NOMO-1 treated with dmso at 0.1 percent for 144 hours (cell line): Measurements from ENCODE around the gene TTF2.
"Not testable (repeated sequence)": the region's sequence is repeated elsewhere in the genome, so short reads cannot be mapped to it uniquely, and the experiment has no call there.

Experiments used
- DNase-seq: peaks from one replicate; lab custom pipeline; 2025; ENCODE audit not compliant: unreplicated experiment; lab: John Stamatoyannopoulos, UW

Gene TTF2

GRCh38 chr1:117092594-117092993 is 32.5 kb downstream of the TTF2 start:
- DNase-seq, result no peak

DNA sequence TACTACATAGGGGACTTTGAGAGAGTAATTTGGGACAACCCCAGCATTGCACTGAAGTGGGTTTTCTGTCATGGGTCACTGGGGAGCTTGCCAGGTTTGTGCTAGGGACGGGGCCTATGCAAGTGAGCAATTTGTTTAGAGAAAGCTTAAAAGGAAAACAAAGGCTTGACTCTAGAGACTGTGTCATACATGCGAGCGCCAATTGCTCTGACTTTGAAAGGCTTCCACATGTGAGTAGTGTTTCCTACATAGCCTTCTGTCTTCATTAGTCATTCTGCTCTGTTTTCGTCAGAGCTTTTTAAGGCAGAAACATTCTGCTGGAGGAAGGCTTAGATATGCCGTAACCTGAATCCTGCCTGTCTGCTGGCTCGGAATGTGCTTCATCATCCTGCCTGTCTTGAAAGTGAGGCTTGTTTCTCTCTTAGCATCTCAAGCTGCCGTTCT is 33.0 kb downstream of the TTF2 start:
- no peak for DNase-seq

- no peak for DNase-seq
Observed at GRCh38 chr1:117093870-117094621, 33.9 kb downstream of the TTF2 start.

- DNase-seq, result no peak
Observed at GRCh38 chr1:117094841-117095604, 34.9 kb downstream of the TTF2 start.

DNA sequence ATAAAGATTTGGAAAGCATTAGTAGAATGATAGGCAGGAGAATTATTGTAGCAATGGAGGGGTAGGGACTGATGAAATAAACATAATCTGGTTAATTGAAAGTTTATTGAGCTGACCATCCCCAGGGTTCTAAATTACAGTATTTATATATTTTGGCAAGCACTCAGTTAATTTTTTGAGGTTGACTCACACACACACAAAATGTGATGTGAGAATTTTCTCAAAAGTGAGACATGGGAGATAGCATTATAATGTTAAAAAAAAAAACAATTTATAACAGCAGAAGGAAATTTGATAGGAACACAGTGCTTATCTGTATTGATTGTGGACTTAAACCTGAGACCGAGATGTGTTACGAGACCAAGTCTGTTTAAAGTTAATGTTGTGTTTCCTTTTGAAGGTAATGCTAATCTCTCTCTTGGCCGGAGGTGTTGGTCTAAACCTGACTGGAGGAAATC is 36.9 kb downstream of the TTF2 start:
- DNase-seq, result no peak

DNA sequence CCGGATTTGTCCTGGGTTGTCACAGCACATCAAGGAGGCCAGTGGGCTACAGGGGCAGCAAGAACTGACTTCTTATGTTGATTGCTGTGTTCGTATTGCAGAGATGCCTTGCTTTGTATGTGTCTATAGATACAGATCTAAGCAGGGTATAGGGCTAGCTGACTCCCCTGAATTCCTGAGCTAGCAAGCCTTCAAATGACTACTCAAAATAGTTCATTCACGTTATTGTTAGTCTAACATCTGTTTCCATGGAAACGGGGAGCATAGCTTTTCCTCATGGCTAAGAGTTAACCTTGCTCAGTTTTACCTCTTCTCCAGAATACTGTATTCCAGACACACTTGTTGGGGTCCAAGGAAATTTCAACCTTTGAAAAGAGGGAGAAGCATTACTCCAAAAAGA is 37.3 kb downstream of the TTF2 start:
- no peak for DNase-seq

DNA sequence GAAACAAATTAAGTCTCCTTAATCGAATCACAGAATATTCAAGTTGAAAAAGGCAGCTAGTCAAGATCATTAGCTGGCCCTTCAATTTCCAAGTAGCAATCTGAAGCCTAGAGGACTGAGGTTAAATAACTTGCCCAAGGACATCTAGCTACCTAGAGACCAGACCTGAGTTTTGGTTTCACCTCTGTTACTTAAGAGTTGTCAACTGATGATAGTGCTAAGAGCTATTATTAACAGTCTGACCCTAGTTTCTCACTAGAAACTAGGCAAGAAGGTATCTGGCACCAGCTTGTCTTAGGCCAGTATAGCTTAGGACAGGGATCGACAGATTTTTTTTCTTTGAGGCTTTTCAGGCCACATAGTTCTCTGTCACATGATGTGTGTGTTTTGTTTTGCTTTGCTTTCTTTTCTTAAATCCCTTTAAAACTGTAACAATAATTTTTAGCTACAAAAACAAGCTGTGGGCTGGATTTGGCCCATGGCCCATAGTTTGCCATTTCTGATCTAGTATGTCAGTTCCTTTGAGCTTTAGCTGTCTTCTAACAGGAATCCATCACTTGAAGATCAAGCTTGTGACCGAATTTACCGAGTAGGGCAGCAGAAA is 38.3 kb downstream of the TTF2 start:
- no peak for DNase-seq

DNA sequence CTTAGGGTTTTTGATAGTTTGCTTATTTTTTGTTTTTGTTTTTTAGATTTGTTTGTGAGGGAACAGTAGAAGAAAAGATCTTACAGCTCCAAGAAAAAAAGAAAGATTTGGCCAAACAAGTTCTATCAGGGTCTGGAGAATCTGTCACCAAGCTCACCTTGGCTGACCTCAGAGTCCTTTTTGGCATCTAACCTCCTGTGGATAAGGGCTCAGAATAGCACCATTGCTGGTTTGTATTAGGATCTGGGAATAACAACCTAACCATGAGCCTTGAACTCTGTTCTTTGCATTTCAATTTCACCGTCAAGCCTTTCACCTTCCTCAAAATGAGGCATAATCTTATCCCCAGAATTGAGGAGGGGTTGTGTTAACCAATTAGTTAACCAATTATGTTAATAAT is 41.2 kb downstream of the TTF2 start:
- no peak for DNase-seq

DNA sequence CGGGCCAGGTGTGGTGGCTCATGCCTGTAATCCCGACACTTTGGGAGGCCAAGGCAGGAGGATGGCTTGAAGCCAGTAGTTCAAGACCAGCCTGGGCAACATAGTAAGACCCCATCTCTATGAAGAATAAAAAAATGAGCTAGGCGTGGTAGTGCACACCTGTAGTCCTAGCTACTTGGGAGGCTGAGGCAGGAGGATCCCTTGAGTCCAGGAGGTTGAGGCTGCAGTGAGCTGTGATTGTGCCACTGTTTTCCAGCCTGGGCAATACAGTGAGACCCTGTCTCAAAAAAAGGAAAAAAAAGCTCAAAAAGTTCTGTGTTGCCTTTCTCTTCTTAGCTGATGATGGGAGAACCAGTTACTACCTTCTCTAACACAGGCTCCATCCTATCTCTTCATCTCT is 41.7 kb downstream of the TTF2 start:
- DNase-seq, result not testable (repeated sequence)

DNA sequence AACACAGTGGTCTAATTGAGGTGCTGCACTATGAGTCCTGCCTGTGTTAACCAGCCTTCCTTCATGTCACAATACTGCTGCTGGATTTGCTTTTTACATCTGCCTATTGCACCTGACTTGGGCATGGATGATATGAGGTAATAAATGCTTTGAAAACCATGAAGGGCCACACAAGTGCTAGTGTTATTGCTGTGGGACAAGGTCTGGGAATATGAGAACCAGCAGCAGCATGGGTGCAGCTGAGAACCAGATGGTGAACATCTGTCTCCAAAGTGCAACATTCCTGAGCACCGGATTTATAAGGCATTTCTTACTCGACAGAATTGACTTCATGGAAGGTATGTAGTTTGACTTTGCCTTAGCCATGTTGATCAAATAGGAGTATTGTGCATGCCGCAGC is 44.9 kb downstream of the TTF2 start:
- DNase-seq, result no peak

- DNase-seq, result no peak
Observed at GRCh38 chr1:117105722-117106121, 45.6 kb downstream of the TTF2 start.

- no peak for DNase-seq
Observed at GRCh38 chr1:117106478-117106877, 46.4 kb downstream of the TTF2 start.

- DNase-seq, result no peak
Observed at GRCh38 chr1:117107364-117107763, 47.2 kb downstream of the TTF2 start.

DNA sequence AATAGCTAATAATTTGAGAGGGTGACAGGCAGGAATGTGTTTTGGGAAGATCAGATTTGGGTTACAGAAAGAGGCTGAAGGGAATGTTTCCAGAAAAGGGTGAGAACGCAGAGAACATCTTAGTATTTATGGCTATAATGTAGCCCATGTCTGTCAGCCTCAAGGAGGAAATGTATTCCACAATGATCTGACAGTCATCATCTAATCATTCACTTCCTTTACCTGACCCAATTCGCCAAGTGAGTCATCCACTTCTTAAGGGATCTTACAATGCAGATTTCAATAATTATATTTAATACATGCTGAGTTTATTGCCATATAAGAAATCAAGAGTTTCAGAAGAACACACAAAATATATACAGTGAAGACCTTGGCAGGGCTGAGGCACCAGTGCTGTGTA is 50.6 kb downstream of the TTF2 start:
- DNase-seq, result no peak

DNA sequence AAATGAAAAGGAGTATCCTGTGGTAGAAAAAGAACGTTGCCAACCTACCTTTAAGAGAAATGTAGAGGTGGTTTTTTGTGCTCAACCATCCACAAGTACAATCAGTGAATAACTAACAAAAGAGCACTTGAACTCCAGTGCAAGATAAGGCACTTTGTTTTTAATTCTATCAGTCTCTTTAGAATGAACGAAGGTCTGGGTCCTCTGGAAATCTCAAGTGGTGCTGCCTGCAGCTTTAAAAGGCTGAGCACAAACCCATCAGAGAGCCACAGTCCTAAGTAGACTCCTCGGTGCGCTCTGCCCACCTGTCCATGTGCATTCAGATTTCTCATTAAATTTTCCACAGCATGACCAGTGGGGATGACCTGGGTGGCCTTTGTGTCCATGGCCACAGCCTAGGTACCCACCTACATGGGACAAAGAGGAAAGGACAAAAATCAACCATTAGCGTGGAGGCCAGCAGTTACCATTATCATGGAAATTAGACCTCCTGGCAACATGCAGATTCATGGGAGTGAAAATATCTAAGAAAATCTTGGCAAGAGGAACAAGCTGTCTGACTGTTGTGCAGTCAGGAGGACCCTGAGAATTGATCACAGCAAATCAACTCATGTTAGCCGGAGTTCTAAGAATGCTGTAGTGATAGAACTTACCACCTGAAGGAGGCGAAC is 52.1 kb downstream of the TTF2 start:
- DNase-seq, result no peak

GRCh38 chr1:117113199-117113598 is 53.1 kb downstream of the TTF2 start:
- no peak for DNase-seq

DNA sequence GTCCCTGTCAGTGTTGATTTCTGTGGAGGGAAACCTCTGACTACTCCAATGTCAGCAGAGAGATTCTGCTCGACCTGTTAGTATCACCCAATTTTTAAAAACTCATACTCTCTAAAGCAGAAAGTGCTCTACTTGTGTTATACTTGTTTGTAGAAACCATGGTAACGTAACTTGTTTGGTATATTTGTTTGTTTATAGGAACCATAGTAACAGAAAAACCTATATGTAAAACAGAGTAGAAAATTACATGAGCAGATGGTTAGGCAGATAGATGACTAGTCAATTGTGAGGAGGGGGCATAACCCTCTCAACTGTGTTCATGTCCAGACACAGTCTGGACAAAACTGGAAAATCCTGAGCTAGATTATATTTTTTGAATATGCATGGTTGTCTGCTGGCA is 54.8 kb downstream of the TTF2 start:
- DNase-seq, result no peak

DNA sequence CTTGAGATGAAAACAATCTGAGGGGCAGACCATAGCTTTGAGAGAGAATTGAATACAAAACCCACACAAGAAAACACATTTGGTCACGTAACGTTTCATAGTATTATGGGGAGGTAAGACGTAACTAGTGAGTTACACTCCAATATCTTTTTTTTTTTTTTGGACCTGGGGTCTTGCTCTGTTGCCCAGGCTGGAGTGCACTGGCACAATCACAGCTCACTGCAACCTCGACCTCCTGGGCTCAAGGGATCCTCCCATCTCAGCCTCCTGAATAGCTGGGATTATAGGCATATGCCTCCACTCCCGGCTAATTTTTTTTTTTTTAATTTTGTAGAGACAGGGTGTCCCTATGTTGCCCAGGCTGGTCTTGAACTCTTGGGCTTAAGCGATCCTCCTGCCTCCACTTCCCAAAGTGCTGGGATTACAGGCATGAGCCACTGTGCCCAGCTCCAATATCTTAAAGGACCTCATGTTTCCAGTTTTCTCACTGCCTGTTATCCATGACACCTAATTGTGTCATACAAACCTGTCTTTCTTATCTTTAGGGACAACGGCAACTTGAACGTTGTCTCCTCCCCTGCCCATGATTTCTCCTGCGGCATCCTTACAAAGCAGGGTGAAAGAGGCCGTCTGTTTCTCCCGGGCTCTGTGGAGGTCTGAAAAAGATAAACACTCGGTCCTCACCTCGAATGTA is 56.1 kb downstream of the TTF2 start:
- no peak for DNase-seq

DNA sequence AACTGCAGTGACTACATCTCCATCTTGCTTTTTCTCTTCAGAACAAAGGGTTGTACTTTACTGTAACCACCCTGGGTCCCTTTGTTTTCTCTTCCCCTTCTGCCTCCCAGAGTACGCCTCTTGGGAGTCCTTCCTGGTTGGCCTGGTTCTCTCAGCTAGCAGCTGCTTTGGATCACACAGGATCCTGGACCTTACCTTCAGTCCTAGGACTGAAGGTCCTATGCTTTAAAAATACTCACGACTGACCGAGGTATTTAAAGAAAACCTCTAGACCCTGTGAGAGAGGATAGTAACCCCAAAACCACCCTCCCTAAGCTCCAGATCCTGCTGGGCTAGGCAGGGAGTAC is 56.6 kb downstream of the TTF2 start:
- no peak for DNase-seq

DNA sequence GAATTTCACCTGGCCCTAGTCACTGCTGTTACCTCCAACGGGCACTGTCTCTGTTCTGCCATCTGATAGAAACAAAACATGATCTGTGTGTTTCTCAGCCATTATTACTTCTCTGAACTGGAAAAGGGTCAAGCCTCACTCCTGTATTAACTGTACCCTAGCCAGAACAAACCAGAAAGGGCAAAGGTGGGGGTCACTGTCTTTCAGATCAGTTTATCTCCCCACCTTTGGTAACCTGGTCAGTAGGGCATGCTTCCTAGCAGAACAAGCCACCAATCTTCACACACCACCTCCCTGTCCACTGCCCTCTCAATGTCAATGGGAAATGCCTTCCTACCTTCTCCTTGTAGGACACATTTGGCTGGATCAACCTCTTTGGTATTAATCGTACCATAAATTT is 57.6 kb downstream of the TTF2 start:
- no peak for DNase-seq

GRCh38 chr1:117118137-117118536 is 58.0 kb downstream of the TTF2 start:
- DNase-seq, result no peak
